Raji (cell line): ENCODE results near the gene TMEM221.

Source experiments
- POLR2A ChIP-seq: IDR thresholded peaks from 2 replicates; pipeline ENCODE4 v1.6.1; 2011; ENCODE audit warnings: low read depth, low read length, control low read depth; ENCODE audit not compliant: insufficient read depth

Gene TMEM221

GRCh38 chr19:17435218-17435617 lies 13.2 kb downstream of the TMEM221 start:
- no peak for TF ChIP-seq POLR2A

GRCh38 chr19:17431417-17431816 lies 17.1 kb downstream of the TMEM221 start:
- no peak for TF ChIP-seq POLR2A

- TF ChIP-seq POLR2A, result no peak
Measured at GRCh38 chr19:17429641-17430113, 18.8 kb downstream of the TMEM221 start.

- no peak for TF ChIP-seq POLR2A
Measured at GRCh38 chr19:17424743-17425365, 23.6 kb downstream of the TMEM221 start.

GRCh38 chr19:17423429-17424208 lies 24.8 kb downstream of the TMEM221 start:
- no peak for TF ChIP-seq POLR2A

- TF ChIP-seq POLR2A, result no peak
Measured at GRCh38 chr19:17421942-17422341, 26.5 kb downstream of the TMEM221 start.

- no peak for TF ChIP-seq POLR2A
Measured at GRCh38 chr19:17420475-17420924, 28.0 kb downstream of the TMEM221 start.

- TF ChIP-seq POLR2A, result peak; percentile 66
Measured at GRCh38 chr19:17419621-17420474, 28.6 kb downstream of the TMEM221 start, which contains the start of gene MVB12A. Gene MVB12A, plus strand, starts transcription at chr19:17420047. Its CDS starts 89 bp downstream, at chr19:17420136.

GRCh38 chr19:17419154-17419620 lies 29.3 kb downstream of the TMEM221 start:
- TF ChIP-seq POLR2A, result no peak

GRCh38 chr19:17418710-17419109 lies 29.8 kb downstream of the TMEM221 start:
- no peak for TF ChIP-seq POLR2A

GRCh38 chr19:17415121-17415520 lies 33.3 kb downstream of the TMEM221 start:
- no peak for TF ChIP-seq POLR2A

- TF ChIP-seq POLR2A, result no peak
Measured at GRCh38 chr19:17414097-17414496, 34.4 kb downstream of the TMEM221 start.

- TF ChIP-seq POLR2A, result no peak
Measured at GRCh38 chr19:17411801-17412200, 36.7 kb downstream of the TMEM221 start.

- TF ChIP-seq POLR2A, result no peak
Measured at GRCh38 chr19:17409990-17410389, 38.5 kb downstream of the TMEM221 start.

- TF ChIP-seq POLR2A, result 0 out of 2 replicates have a peak, but pooled peaks have one; percentile 23
Measured at GRCh38 chr19:17406887-17407196, 41.6 kb downstream of the TMEM221 start.
